Measurements from ENCODE around the gene ENDOV. TPM values are rescaled to one million over a fixed set of nuclear protein-coding genes. Genes with fewer than 3 reads are reported as not detected.

Gene ENDOV
- total and polyA plus RNA-seq, 4 donors: 5.7 to 11.9 (median 8.3) TPM

DNA sequence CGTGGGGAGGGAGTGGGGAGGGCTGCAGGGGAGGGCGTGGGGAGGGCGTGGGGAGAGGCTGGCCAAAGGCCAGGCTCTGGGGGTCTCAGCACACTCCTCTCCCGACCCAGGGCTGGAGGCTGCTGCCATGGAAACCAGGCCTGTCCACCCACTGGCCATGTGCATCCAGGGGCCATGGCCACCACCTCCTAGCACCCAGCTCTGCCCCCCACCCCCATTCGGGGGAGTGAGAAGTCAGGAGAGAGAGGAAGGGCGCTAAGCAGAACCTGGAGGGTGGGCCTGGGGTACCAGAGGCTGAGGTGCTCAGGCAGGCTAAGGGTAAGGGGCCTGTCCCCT is 29.6 kb downstream of the ENDOV start (continued):
- TF ChIP-seq, protein P1, sequence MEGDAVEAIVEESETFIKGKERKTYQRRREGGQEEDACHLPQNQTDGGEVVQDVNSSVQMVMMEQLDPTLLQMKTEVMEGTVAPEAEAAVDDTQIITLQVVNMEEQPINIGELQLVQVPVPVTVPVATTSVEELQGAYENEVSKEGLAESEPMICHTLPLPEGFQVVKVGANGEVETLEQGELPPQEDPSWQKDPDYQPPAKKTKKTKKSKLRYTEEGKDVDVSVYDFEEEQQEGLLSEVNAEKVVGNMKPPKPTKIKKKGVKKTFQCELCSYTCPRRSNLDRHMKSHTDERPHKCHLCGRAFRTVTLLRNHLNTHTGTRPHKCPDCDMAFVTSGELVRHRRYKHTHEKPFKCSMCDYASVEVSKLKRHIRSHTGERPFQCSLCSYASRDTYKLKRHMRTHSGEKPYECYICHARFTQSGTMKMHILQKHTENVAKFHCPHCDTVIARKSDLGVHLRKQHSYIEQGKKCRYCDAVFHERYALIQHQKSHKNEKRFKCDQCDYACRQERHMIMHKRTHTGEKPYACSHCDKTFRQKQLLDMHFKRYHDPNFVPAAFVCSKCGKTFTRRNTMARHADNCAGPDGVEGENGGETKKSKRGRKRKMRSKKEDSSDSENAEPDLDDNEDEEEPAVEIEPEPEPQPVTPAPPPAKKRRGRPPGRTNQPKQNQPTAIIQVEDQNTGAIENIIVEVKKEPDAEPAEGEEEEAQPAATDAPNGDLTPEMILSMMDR (IDR thresholded peaks at IDR 0.05; ENCODE audit: low read depth, low read length, missing input control): no peak
- TF ChIP-seq RXRA (IDR thresholded peaks at IDR 0.05): no peak
- TF ChIP-seq, protein P2, sequence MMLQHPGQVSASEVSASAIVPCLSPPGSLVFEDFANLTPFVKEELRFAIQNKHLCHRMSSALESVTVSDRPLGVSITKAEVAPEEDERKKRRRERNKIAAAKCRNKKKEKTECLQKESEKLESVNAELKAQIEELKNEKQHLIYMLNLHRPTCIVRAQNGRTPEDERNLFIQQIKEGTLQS (IDR thresholded peaks at IDR 0.05): no peak

DNA sequence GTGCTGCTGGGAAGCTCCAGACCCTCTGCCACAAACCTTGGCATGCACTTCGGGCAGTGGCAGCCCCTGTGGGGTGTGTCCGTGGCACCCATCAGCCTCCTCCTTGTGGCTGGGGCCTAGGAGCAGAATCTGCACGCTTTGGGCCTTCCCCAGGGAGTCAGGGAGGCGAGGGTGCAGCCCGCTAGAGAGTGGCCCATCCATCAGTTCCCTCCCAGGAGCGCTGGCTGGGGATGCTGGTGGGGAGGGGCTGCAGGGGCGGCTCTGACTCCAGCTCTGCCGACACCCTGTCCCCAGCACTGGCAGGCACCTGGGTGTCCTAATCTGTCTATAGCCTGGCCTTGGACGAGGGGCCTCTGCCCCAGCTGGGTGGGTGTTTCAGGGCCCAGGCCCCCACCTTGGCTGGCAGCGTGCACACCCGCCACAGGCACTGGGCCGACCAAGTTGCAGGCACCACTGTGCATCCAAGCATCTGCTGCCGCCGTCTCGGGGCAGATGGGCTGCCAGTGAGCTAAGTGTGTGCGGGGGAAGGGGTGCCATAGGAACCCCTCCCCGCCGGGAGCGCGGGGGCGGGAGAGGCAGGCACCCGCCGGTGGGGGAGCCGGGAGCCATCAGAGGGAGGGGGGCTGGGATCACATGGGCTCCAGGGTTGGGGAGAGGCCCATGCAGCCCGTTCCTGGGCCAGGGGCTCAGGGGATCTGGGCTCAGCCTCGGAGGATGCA is 30.2 kb downstream of the ENDOV start:
- Histone ChIP-seq H3K9me3 (ENCODE audit: control insufficient read depth in 4 of 4, low read length in 3 of 4) (no peaks in the 10 kb centered on the region), H3K9ac (ENCODE audit: low read depth in 1 of 2, low read length in 2 of 2) (no peak overlapping the region), H3K4me3 (ENCODE audit: low read depth in 1 of 3, low read length in 3 of 3) (no peak overlapping the region), H3K27me3 (ENCODE audit: control insufficient read depth in 4 of 4, insufficient read depth in 4 of 4, low read length in 3 of 4) (no peaks in the 10 kb centered on the region), H3K4me1 (ENCODE audit: control insufficient read depth in 4 of 4, insufficient read depth in 4 of 4, low read length in 3 of 4) (peaks cover 0 to 4% (median 0%) of the 10 kb centered on the region in 4 donors), H3K36me3 (ENCODE audit: control insufficient read depth in 4 of 4, insufficient read depth in 3 of 4, low read depth in 1 of 4, low read length in 3 of 4) (peaks cover 0 to 1% (median 0%) of the 10 kb centered on the region in 4 donors), H3K27ac (ENCODE audit: low read depth in 1 of 2, low read length in 2 of 2) (no peak overlapping the region)
- TF ChIP-seq NR2F2 (IDR thresholded peaks at IDR 0.05) (no peak), HNF4G (IDR thresholded peaks at IDR 0.05) (no peak), HNF4A (conservative IDR thresholded peaks at IDR 0.05) (no peak), JUND (IDR thresholded peaks at IDR 0.05) (no peak)
- 76% methylated on average over 26 of the region's 26 CpGs for WGBS
- DNase-seq (ENCODE audit: low spot score): no peak

DNA sequence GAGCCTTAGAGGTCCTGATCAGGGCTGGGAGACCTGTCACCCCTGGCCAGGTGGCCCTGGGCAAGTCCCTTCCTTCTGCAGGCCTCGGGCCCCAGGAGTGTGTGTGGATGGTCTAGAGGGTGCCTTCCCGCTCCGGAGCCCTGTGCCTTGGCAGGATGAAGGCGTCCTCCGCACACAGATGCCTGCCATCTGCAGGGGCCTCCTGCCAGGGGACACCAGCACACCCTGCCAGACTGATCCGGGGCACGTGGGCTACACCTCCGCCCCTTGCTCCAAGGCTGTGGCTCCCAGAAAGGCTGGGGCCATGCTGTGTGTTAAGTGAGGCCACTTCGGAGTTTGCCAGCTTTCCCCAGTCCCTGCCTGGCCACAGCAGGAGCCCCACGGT is 30.8 kb downstream of the ENDOV start:
- H3K36me3 ChIP-seq (ENCODE audit: control insufficient read depth in 4 of 4, insufficient read depth in 3 of 4, low read depth in 1 of 4, low read length in 3 of 4): peaks cover 0 to 1% (median 0%) of the 10 kb centered on the region in 4 donors
- H3K4me3 ChIP-seq (ENCODE audit: low read depth in 1 of 3, low read length in 3 of 3): no peak overlapping the region
- TF ChIP-seq EGR1 (IDR thresholded peaks at IDR 0.05; ENCODE audit: low read depth in 2 of 2): no peak
- TF ChIP-seq, protein P1 (IDR thresholded peaks at IDR 0.05; ENCODE audit: low read depth, low read length, missing input control): no peak
- TF ChIP-seq, protein P3, sequence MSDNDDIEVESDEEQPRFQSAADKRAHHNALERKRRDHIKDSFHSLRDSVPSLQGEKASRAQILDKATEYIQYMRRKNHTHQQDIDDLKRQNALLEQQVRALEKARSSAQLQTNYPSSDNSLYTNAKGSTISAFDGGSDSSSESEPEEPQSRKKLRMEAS (IDR thresholded peaks at IDR 0.05): no peak
- TF ChIP-seq HNF4A (conservative IDR thresholded peaks at IDR 0.05): no peak
- no peak for TF ChIP-seq NR2F2 (IDR thresholded peaks at IDR 0.05)
- TF ChIP-seq RXRA (IDR thresholded peaks at IDR 0.05): no peak
- no peak for TF ChIP-seq GABPA (IDR thresholded peaks at IDR 0.05 in 1 of 2, conservative IDR thresholded peaks at IDR 0.05 in 1 of 2)
- no peak for TF ChIP-seq FOXA1 (IDR thresholded peaks at IDR 0.05)
- TF ChIP-seq FOXA2 (IDR thresholded peaks at IDR 0.05): no peak
- TF ChIP-seq SP1 (IDR thresholded peaks at IDR 0.05): no peak
- no peak for TF ChIP-seq TAF1 (conservative IDR thresholded peaks at IDR 0.05)
- TF ChIP-seq, protein P2 (IDR thresholded peaks at IDR 0.05): no peak
- no peak overlapping the region for H3K9ac ChIP-seq (ENCODE audit: low read depth in 1 of 2, low read length in 2 of 2)
- H3K27me3 ChIP-seq (ENCODE audit: control insufficient read depth in 4 of 4, insufficient read depth in 4 of 4, low read length in 3 of 4): no peaks in the 10 kb centered on the region
- DNase-seq (ENCODE audit: low spot score): no peak
- H3K9me3 ChIP-seq (ENCODE audit: control insufficient read depth in 4 of 4, low read length in 3 of 4): no peaks in the 10 kb centered on the region
- 89% methylated on average over 10 of the region's 10 CpGs for WGBS
- peaks cover 0 to 4% (median 0%) of the 10 kb centered on the region in 4 donors for H3K4me1 ChIP-seq (ENCODE audit: control insufficient read depth in 4 of 4, insufficient read depth in 4 of 4, low read length in 3 of 4)
- H3K27ac ChIP-seq (ENCODE audit: low read depth in 1 of 2, low read length in 2 of 2): no peak overlapping the region

All from liver (tissue), 9 donors.